GM12878 (cell line): ENCODE data around the gene ZNF408. TPM values are rescaled to one million over a fixed set of nuclear protein-coding genes. Genes with fewer than 3 reads are reported as not detected.

Experiments used
- BACH1 ChIP-seq: fragments of 450-650 bp; IDR thresholded peaks from 2 replicates; pipeline ENCODE4 v1.6.1; 2017; ENCODE audit warnings: mild to moderate bottlenecking, borderline replicate concordance
- BRCA1 ChIP-seq: IDR thresholded peaks from 2 replicates; pipeline ENCODE4 v1.6.1; 2011; ENCODE audit warnings: low read depth, low read length, improper control_type of control experiment
- CEBPZ ChIP-seq: fragments of 150-350 bp; IDR thresholded peaks from 2 replicates; pipeline ENCODE4 v1.6.1; 2016; ENCODE audit warnings: low read depth, low read length
- EP300 ChIP-seq, 2 experiments: fragments of 150-350 bp in 1 of 2; IDR thresholded peaks; 2 replicates each; pipeline ENCODE4 v1.6.1; 2011 to 2012; ENCODE audit warnings: low read depth in 2 of 2, low read length in 2 of 2, borderline replicate concordance in 1 of 2, improper control_type of control experiment in 1 of 2, inconsistent platforms in 1 of 2; ENCODE audit not compliant: control insufficient read depth in 1 of 2
- ETV6 ChIP-seq, 2 experiments: fragments of 450-650 bp in 1 of 2; IDR thresholded peaks in 1 of 2; conservative IDR thresholded peaks in 1 of 2; 2 replicates each; pipeline ENCODE4 v1.6.1; 2014; ENCODE audit warnings: antibody characterized with exemption in 1 of 2, borderline replicate concordance in 1 of 2, low read depth in 1 of 2, mild to moderate bottlenecking in 1 of 2, moderate library complexity in 1 of 2
- EZH2 ChIP-seq: IDR thresholded peaks from 2 replicates; pipeline ENCODE4 v1.6.1; 2012; ENCODE audit warnings: low read depth, mild to moderate bottlenecking, control low read depth, inconsistent platforms, low read length, borderline replicate concordance; ENCODE audit not compliant: control insufficient read depth
- MTA2 ChIP-seq: fragments of 450-650 bp; IDR thresholded peaks from 2 replicates; pipeline ENCODE4 v1.6.1; 2016; ENCODE audit warnings: low read depth, mild to moderate bottlenecking, moderate library complexity
- MYB ChIP-seq: fragments of 150-350 bp; IDR thresholded peaks from 2 replicates; pipeline ENCODE4 v1.6.1; 2014; ENCODE audit warnings: mild to moderate bottlenecking, low read depth, low read length, borderline replicate concordance
- NFYA ChIP-seq: IDR thresholded peaks from 2 replicates; pipeline ENCODE4 v1.6.1; 2011; ENCODE audit warnings: low read depth, mild to moderate bottlenecking, low read length, improper control_type of control experiment, borderline replicate concordance
- POLR2AphosphoS2 ChIP-seq: IDR thresholded peaks from 2 replicates; pipeline ENCODE4 v1.6.1; 2011; ENCODE audit warnings: low read depth, mild to moderate bottlenecking, low read length, improper control_type of control experiment, moderate library complexity
- SPI1 ChIP-seq: IDR thresholded peaks from 2 replicates; pipeline ENCODE4 v1.6.1; 2011; ENCODE audit warnings: low read depth, mild to moderate bottlenecking, low read length, moderate library complexity, borderline replicate concordance; ENCODE audit not compliant: insufficient read depth
- SREBF2 ChIP-seq: IDR thresholded peaks from 2 replicates; pipeline ENCODE4 v1.6.1; 2012; ENCODE audit warnings: mild to moderate bottlenecking, low read length
- STAT3 ChIP-seq: IDR thresholded peaks from 2 replicates; pipeline ENCODE4 v1.6.1; 2011; ENCODE audit warnings: low read depth, low read length, improper control_type of control experiment
- SUPT20H ChIP-seq: IDR thresholded peaks from 2 replicates; pipeline ENCODE4 v1.6.1; 2011; ENCODE audit warnings: low read depth, mild to moderate bottlenecking, low read length, moderate library complexity, borderline replicate concordance; ENCODE audit not compliant: control insufficient read depth
- TCF3 ChIP-seq: IDR thresholded peaks from 2 replicates; pipeline ENCODE4 v1.6.1; 2012; ENCODE audit warnings: low read depth, mild to moderate bottlenecking, low read length, borderline replicate concordance; ENCODE audit not compliant: insufficient read depth
- ZBTB40 ChIP-seq: fragments of 450-650 bp; IDR thresholded peaks from 2 replicates; pipeline ENCODE4 v1.6.1; 2016; ENCODE audit warnings: mild to moderate bottlenecking, moderate library complexity, borderline replicate concordance
- ZNF622 ChIP-seq: fragments of 450-650 bp; IDR thresholded peaks from 2 replicates; pipeline ENCODE4 v1.6.1; 2017; ENCODE audit warnings: mild to moderate bottlenecking, inconsistent platforms
- ZZZ3 ChIP-seq: IDR thresholded peaks from 2 replicates; pipeline ENCODE4 v1.6.1; 2011; ENCODE audit warnings: low read depth; ENCODE audit not compliant: control insufficient read depth, insufficient read length
- polyA plus RNA-seq, 11 experiments: library from polyadenylated mRNA; depleted of rRNA in 4 of 11; unstranded in 6 of 11; stranded (reverse) in 5 of 11; fragments of >200 nt; fragmentation: Nextera tagmentation in 4 of 11; fragmentation: Illumina TruSeq in 1 of 11; extraction: Ambion mirVana in 4 of 11; extraction: Trizol in 1 of 11; gene quantifications; 1 replicate in 1 of 11; 2 replicates in 10 of 11; pipeline versions ENCODE4 v1.2.1 to v1.2.3, GENCODE V29; 2011 to 2016; ENCODE audit warnings: inconsistent platforms in 2 of 11, missing spikeins in 2 of 11, low read depth in 1 of 11
- total RNA-seq, 4 experiments: library from RNA; depleted of rRNA in 3 of 4; stranded (reverse); fragments of >200 nt in 3 of 4; fragmentation: Illumina TruSeq in 1 of 4; extraction: Trizol in 1 of 4; gene quantifications; 2 replicates each; pipeline versions ENCODE4 v1.2.1 to v1.2.3, GENCODE V29; 2013 to 2021
- TF ChIP-seq, protein P1 (sequence below): IDR thresholded peaks from 2 replicates; pipeline ENCODE4 v1.6.1; 2012; ENCODE audit warnings: low read depth, low read length, improper control_type of control experiment

ZNF408 gene
- total and polyA plus RNA-seq, 10 of the 15 experiments (the other 5 are each of a cell fraction or from before 2014, with no cell fraction given): 0.19 to 11.3 (median 7.2) TPM

DNA sequence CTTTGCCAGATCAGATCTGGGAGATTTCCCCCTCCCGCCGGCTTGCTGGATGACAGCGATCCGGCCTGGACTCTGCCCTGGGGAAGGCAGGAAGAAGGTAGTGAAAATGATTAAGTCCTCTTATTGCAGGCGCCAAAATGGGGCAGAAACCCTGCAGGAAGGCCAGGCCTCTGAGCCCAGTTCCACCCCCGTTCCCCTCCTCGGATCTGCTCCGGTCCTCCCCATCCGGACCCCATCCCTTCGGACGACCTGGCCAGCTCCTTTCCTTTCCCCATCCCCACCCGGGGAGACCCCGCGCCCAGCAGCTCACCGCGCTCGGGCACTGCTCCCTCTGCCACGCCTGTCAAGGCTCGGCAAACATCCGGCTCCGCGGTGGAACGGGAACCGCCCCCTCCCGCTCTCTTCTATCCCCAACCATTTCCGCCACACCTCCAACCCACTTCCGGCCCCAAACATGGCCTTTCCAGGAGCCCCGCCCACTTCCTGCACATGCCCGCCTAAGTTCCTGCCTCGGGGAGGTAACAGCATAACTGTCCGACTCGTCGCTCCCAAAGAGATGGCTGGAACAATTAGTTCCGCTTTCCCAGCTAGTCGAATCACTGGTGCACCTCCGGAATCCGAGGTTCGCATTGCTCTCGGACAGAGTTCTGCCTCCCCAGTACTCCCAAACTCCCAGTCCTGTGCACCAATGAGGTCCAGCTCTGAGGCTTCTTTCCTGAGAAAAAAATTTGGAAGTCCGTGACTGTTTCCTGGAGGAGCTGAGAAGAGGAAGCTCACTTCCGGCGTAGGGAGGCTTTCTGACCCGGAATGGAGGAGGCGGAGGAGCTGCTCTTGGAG, at the start of gene ZNF408, which contains the start of gene ARHGAP1 (continued):
- peak; percentile 100 for TF ChIP-seq ZBTB40
- no peak for TF ChIP-seq ZNF622
- no peak for TF ChIP-seq EZH2
- no peak for TF ChIP-seq SUPT20H
- no peak for TF ChIP-seq TCF3
- peak; percentile 44; the same call in 1 of the 2 replicates for TF ChIP-seq SPI1
- TF ChIP-seq ZZZ3: peak; percentile 81
- no peak for TF ChIP-seq NFYA
- TF ChIP-seq BACH1: 0 out of 2 replicates have a peak, but pooled peaks have one; percentile 29
- TF ChIP-seq MYB: no peak
- TF ChIP-seq SREBF2: no peak
- TF ChIP-seq EP300 (IDR thresholded peaks at IDR 0.05; ENCODE audit: borderline replicate concordance in 1 of 2, control insufficient read depth in 1 of 2, low read depth in 2 of 2, low read length in 2 of 2): no peak
- no peak for TF ChIP-seq BRCA1
- no peak for TF ChIP-seq CEBPZ
- peak; percentile 26; the same call in 1 of the 2 replicates for TF ChIP-seq POLR2AphosphoS2
- TF ChIP-seq ETV6 (conservative IDR thresholded peaks at IDR 0.05 in 1 of 2, IDR thresholded peaks at IDR 0.05 in 1 of 2; ENCODE audit: borderline replicate concordance in 1 of 2, low read depth in 1 of 2): peak in 1 of 2 experiments; percentile 71; a peak in 1 of 4 replicates
- TF ChIP-seq STAT3: 0 out of 2 replicates have a peak, but pooled peaks have one; percentile 67
- TF ChIP-seq, protein P1, sequence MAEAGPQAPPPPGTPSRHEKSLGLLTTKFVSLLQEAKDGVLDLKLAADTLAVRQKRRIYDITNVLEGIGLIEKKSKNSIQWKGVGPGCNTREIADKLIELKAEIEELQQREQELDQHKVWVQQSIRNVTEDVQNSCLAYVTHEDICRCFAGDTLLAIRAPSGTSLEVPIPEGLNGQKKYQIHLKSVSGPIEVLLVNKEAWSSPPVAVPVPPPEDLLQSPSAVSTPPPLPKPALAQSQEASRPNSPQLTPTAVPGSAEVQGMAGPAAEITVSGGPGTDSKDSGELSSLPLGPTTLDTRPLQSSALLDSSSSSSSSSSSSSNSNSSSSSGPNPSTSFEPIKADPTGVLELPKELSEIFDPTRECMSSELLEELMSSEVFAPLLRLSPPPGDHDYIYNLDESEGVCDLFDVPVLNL: no peak
- TF ChIP-seq MTA2: peak; percentile 76
